ENCODE results near the gene ESYT2. TPM values are rescaled to one million over a fixed set of nuclear protein-coding genes. Genes with fewer than 3 reads are reported as not detected.

ESYT2 gene
- total RNA-seq, 2 experiments from 2014 or later = 62.4 to 64.2 TPM

GRCh38 chr7:158724658-158725505, 104.4 kb downstream of the ESYT2 start:
- Mint-ChIP-seq H3K9me3 (no peaks in the 10 kb centered on the region), H3K4me3 (no peak overlapping the region), H3K36me3 (no peaks in the 10 kb centered on the region), H3K27ac (no peak overlapping the region), H3K4me1 (ENCODE audit: low read depth) (no peaks in the 10 kb centered on the region), H3K27me3 (no peaks in the 10 kb centered on the region)
- intact Hi-C loops (cut with micrococcal nuclease) = no loop called here
- no peak for DNase-seq
- POLR2A ChIA-PET = no interaction called here
- CTCF ChIA-PET = no interaction called here

- CTCF ChIA-PET = no interaction called here
- no peak for DNase-seq
- Mint-ChIP-seq H3K4me1 (ENCODE audit: low read depth) (no peaks in the 10 kb centered on the region), H3K27me3 (no peaks in the 10 kb centered on the region), H3K27ac (no peak overlapping the region), H3K4me3 (no peak overlapping the region), H3K9me3 (no peaks in the 10 kb centered on the region), H3K36me3 (no peaks in the 10 kb centered on the region)
- POLR2A ChIA-PET = no interaction called here
- intact Hi-C loops (cut with micrococcal nuclease) = no loop called here
Measured at GRCh38 chr7:158723714-158724385, 105.5 kb downstream of the ESYT2 start.

GRCh38 chr7:158723266-158723665, 106.0 kb downstream of the ESYT2 start:
- CTCF ChIA-PET = no interaction called here

GRCh38 chr7:158722574-158723237, 106.6 kb downstream of the ESYT2 start:
- no peak overlapping the region for H3K27ac Mint-ChIP-seq
- DNase-seq = no peak
- H3K4me3 Mint-ChIP-seq = no peak overlapping the region
- H3K27me3 Mint-ChIP-seq = peaks cover 2% of the 10 kb centered on the region
- ChIA-PET CTCF (no interaction called here), POLR2A (no interaction called here)
- H3K36me3 Mint-ChIP-seq = no peaks in the 10 kb centered on the region
- H3K9me3 Mint-ChIP-seq = no peaks in the 10 kb centered on the region
- no peaks in the 10 kb centered on the region for H3K4me1 Mint-ChIP-seq (ENCODE audit: low read depth)
- intact Hi-C loops (cut with micrococcal nuclease) = no loop called here

More at GRCh38 chr7:158723266-158723665, 106.0 kb downstream of the ESYT2 start:
- Mint-ChIP-seq H3K27ac (no peak overlapping the region), H3K36me3 (no peaks in the 10 kb centered on the region), H3K9me3 (no peaks in the 10 kb centered on the region), H3K4me3 (no peak overlapping the region), H3K27me3 (no peaks in the 10 kb centered on the region), H3K4me1 (ENCODE audit: low read depth) (no peaks in the 10 kb centered on the region)
- no peak for DNase-seq
- POLR2A ChIA-PET = no interaction called here
- intact Hi-C loops (cut with micrococcal nuclease) = no loop called here

GRCh38 chr7:158720112-158720511, 109.2 kb downstream of the ESYT2 start:
- intact Hi-C loops (cut with micrococcal nuclease) = no loop called here
- ChIA-PET CTCF (no interaction called here), POLR2A (interaction anchor here (0.7 kb wide), 1 partner anchor 17 kb away, joined by 3 read pairs; no protein-coding TSS in a partner anchor)
- Mint-ChIP-seq H3K27ac (no peak overlapping the region), H3K4me3 (no peak overlapping the region), H3K4me1 (ENCODE audit: low read depth) (no peaks in the 10 kb centered on the region), H3K27me3 (peaks cover 2% of the 10 kb centered on the region), H3K36me3 (no peaks in the 10 kb centered on the region), H3K9me3 (no peaks in the 10 kb centered on the region)
- DNase-seq = no peak

- H3K4me1 Mint-ChIP-seq (ENCODE audit: low read depth) = peaks cover 4% of the 10 kb centered on the region
- H3K9me3 Mint-ChIP-seq = no peaks in the 10 kb centered on the region
- H3K36me3 Mint-ChIP-seq = peaks cover 2% of the 10 kb centered on the region
- H3K27ac Mint-ChIP-seq = no peak overlapping the region
- H3K4me3 Mint-ChIP-seq = no peak overlapping the region
- CTCF ChIA-PET = no interaction called here
- no peak for DNase-seq
- intact Hi-C loops (cut with micrococcal nuclease) = no loop called here
- H3K27me3 Mint-ChIP-seq = peaks cover 2% of the 10 kb centered on the region
- POLR2A ChIA-PET = no interaction called here
Measured at GRCh38 chr7:158716802-158717201, 112.5 kb downstream of the ESYT2 start.

GRCh38 chr7:158710651-158711102, 118.6 kb downstream of the ESYT2 start:
- H3K27ac Mint-ChIP-seq = no peak overlapping the region

GRCh38 chr7:158707610-158708009, 121.7 kb downstream of the ESYT2 start:
- no peak for DNase-seq

More at GRCh38 chr7:158710651-158711102, 118.6 kb downstream of the ESYT2 start:
- peaks cover 1% of the 10 kb centered on the region for H3K27me3 Mint-ChIP-seq
- H3K4me3 Mint-ChIP-seq = no peak overlapping the region
- POLR2A ChIA-PET = no interaction called here
- DNase-seq = no peak
- intact Hi-C loops (cut with micrococcal nuclease) = no loop called here
- peaks cover 2% of the 10 kb centered on the region for H3K36me3 Mint-ChIP-seq
- peaks cover 8% of the 10 kb centered on the region for H3K9me3 Mint-ChIP-seq
- CTCF ChIA-PET = no interaction called here
- H3K4me1 Mint-ChIP-seq (ENCODE audit: low read depth) = peaks cover 15% of the 10 kb centered on the region

GRCh38 chr7:158706710-158707590, 122.4 kb downstream of the ESYT2 start:
- Mint-ChIP-seq H3K27ac (no peak overlapping the region), H3K27me3 (peaks cover 1% of the 10 kb centered on the region), H3K4me3 (peak overlapping the region; percentile 27), H3K9me3 (peaks cover 8% of the 10 kb centered on the region), H3K4me1 (ENCODE audit: low read depth) (peaks cover 32% of the 10 kb centered on the region), H3K36me3 (peaks cover 16% of the 10 kb centered on the region)
- ChIA-PET POLR2A (no interaction called here), CTCF (interaction anchor here (0.6 kb wide), 1 partner anchor 12 kb away, joined by 3 read pairs; no protein-coding TSS in a partner anchor)
- DNase-seq = no peak
- intact Hi-C loops (cut with micrococcal nuclease) = no loop called here

More at GRCh38 chr7:158707610-158708009, 121.7 kb downstream of the ESYT2 start:
- CTCF ChIA-PET = no interaction called here
- POLR2A ChIA-PET = interaction anchor here (0.6 kb wide), 1 partner anchor 1370 kb away, joined by 4 read pairs; no protein-coding TSS in a partner anchor
- Mint-ChIP-seq H3K4me3 (no peak overlapping the region), H3K27ac (no peak overlapping the region), H3K36me3 (peaks cover 11% of the 10 kb centered on the region), H3K4me1 (ENCODE audit: low read depth) (peaks cover 29% of the 10 kb centered on the region), H3K27me3 (peaks cover 1% of the 10 kb centered on the region), H3K9me3 (peaks cover 8% of the 10 kb centered on the region)
- intact Hi-C loops (cut with micrococcal nuclease) = no loop called here

- POLR2A ChIA-PET = no interaction called here
- Mint-ChIP-seq H3K36me3 (peaks cover 21% of the 10 kb centered on the region), H3K27ac (no peak overlapping the region), H3K4me1 (ENCODE audit: low read depth) (peaks cover 37% of the 10 kb centered on the region), H3K27me3 (peaks cover 1% of the 10 kb centered on the region), H3K9me3 (peaks cover 8% of the 10 kb centered on the region), H3K4me3 (peak overlapping the region; percentile 27)
- CTCF ChIA-PET = interaction anchor here (0.6 to 2.0 kb wide), 2 partner anchors 13 to 270 kb away, joined by 3 to 14 read pairs; no protein-coding TSS in a partner anchor
- intact Hi-C loops (cut with micrococcal nuclease) = no loop called here
- DNase-seq = no peak
Measured at GRCh38 chr7:158706273-158706704, 123.0 kb downstream of the ESYT2 start.

- H3K4me1 Mint-ChIP-seq (ENCODE audit: low read depth) = peaks cover 38% of the 10 kb centered on the region
Measured at GRCh38 chr7:158705234-158705850, 124.0 kb downstream of the ESYT2 start.

More at GRCh38 chr7:158705234-158705850, 124.0 kb downstream of the ESYT2 start:
- Mint-ChIP-seq H3K4me3 (peak overlapping the region; percentile 84), H3K9me3 (peaks cover 8% of the 10 kb centered on the region), H3K27me3 (no peaks in the 10 kb centered on the region), H3K36me3 (peaks cover 27% of the 10 kb centered on the region), H3K27ac (peak overlapping the region; percentile 34)
- POLR2A ChIA-PET = interaction anchor here (0.6 to 2.1 kb wide), 8 partner anchors 49 to 492 kb away, joined by 3 to 13 read pairs (median 4); no protein-coding TSS in a partner anchor
- CTCF ChIA-PET = interaction anchor here (0.8 to 2.0 kb wide), 4 partner anchors 125 to 271 kb away, joined by 3 to 14 read pairs (median 4); no protein-coding TSS in a partner anchor
- intact Hi-C loops (cut with micrococcal nuclease) = loop anchor here (2.0 kb wide), 2 partner anchors 113 to 271 kb away; no protein-coding TSS in a partner anchor
- no peak for DNase-seq
